GM18508 (cell line): ENCODE data around the gene ANKRD31.

ENCODE experiments used
- ATAC-seq: cut with Tn5 transposase; IDR thresholded peaks from one replicate; pipeline ENCODE4 v1.9.1; 2021; ENCODE audit warnings: moderate number of reproducible peaks; ENCODE audit not compliant: insufficient read depth, unreplicated experiment

Gene ANKRD31

GRCh38 chr5:75043633-75044264, 192.9 kb downstream of the ANKRD31 start:
- no peak for ATAC-seq

GRCh38 chr5:75042522-75042921, 194.2 kb downstream of the ANKRD31 start:
- ATAC-seq: no peak

GRCh38 chr5:75040973-75041372, 195.7 kb downstream of the ANKRD31 start:
- ATAC-seq: no peak

- ATAC-seq: no peak
Observed at GRCh38 chr5:75037106-75037505, 199.6 kb downstream of the ANKRD31 start.

- no peak for ATAC-seq
Observed at GRCh38 chr5:75034137-75034739, 202.4 kb downstream of the ANKRD31 start.

GRCh38 chr5:75031366-75031765, 205.3 kb downstream of the ANKRD31 start:
- ATAC-seq: no peak

GRCh38 chr5:75028090-75028489, 208.6 kb downstream of the ANKRD31 start:
- ATAC-seq: no peak

- no peak for ATAC-seq
Observed at GRCh38 chr5:75023368-75024159, 213.1 kb downstream of the ANKRD31 start.

- ATAC-seq: no peak
Observed at GRCh38 chr5:75021800-75022199, 214.9 kb downstream of the ANKRD31 start.

GRCh38 chr5:75021219-75021618, 215.5 kb downstream of the ANKRD31 start:
- ATAC-seq: no peak

- ATAC-seq: no peak
Observed at GRCh38 chr5:75020016-75020656, 216.5 kb downstream of the ANKRD31 start.

GRCh38 chr5:75018805-75019587, 217.7 kb downstream of the ANKRD31 start:
- ATAC-seq: no peak
